HUES48 (cell line): ENCODE results near the gene TMEM255A.

ENCODE experiments used
- H3K27ac ChIP-seq: one replicate; pipeline ENCODE4 v1.7.0; 2013; ENCODE audit warnings: low read depth, low read length, inconsistent platforms
- H3K27me3 ChIP-seq: 2 replicates; pipeline ENCODE4 v1.6.1; 2013; ENCODE audit warnings: mild to moderate bottlenecking, low read length; ENCODE audit not compliant: control insufficient read depth, insufficient read depth
- H3K36me3 ChIP-seq: 2 replicates; pipeline ENCODE4 v1.6.1; 2013; ENCODE audit warnings: low read length; ENCODE audit not compliant: control insufficient read depth, insufficient read depth
- H3K4me1 ChIP-seq: 2 replicates; pipeline ENCODE4 v1.6.1; 2013; ENCODE audit warnings: mild to moderate bottlenecking, low read length; ENCODE audit not compliant: control insufficient read depth, insufficient read depth
- H3K4me3 ChIP-seq: 2 replicates; pipeline ENCODE4 v1.5.1; 2013; ENCODE audit warnings: mild to moderate bottlenecking, low read depth, low read length
- H3K9ac ChIP-seq: 2 replicates; pipeline ENCODE4 v1.6.1; 2013; ENCODE audit warnings: mild to moderate bottlenecking, low read depth, low read length, moderate library complexity
- H3K9me3 ChIP-seq: 2 replicates; pipeline ENCODE4 v1.6.1; 2013; ENCODE audit warnings: low read length; ENCODE audit not compliant: control insufficient read depth, insufficient read depth

TMEM255A gene

DNA sequence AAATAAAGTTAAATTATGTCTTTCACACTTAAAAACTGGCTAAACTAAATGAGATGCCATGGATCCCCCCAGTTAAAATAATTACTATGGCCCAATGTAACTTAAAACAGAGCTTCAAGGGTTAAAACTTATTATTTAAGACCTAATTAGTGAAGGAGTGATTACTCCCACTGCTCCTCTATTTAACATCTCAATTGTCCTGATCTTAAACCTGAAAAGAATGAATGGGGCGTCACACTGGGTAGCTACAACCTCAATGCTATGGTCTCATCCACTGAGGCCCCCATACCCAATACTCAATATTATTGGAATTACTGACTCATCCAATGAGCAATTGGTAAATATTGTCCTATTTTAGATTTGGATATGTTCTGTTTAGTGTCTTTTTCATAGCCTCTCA lies 21.1 kb upstream of the TMEM255A start:
- no peak overlapping the region for H3K27ac ChIP-seq

GRCh38 chrX:120331116-120331515 lies 19.9 kb upstream of the TMEM255A start:
- peaks cover 22% of the 10 kb centered on the region for H3K4me1 ChIP-seq
- H3K9ac ChIP-seq: no peak overlapping the region
- H3K27ac ChIP-seq: no peak overlapping the region
- H3K4me3 ChIP-seq: no peak overlapping the region
- H3K27me3 ChIP-seq: no peaks in the 10 kb centered on the region
- H3K36me3 ChIP-seq: no peaks in the 10 kb centered on the region
- peaks cover 8% of the 10 kb centered on the region; the same call in 1 of the 2 replicates for H3K9me3 ChIP-seq

More for the DNA sequence above, 21.1 kb upstream of the TMEM255A start:
- peaks cover 20% of the 10 kb centered on the region for H3K9me3 ChIP-seq
- H3K9ac ChIP-seq: no peak overlapping the region
- 0 out of 2 replicates have a peak overlapping the region, but pooled peaks have one; percentile 20 for H3K4me3 ChIP-seq
- H3K36me3 ChIP-seq: no peaks in the 10 kb centered on the region
- H3K27me3 ChIP-seq: no peaks in the 10 kb centered on the region
- H3K4me1 ChIP-seq: peaks cover 22% of the 10 kb centered on the region

DNA sequence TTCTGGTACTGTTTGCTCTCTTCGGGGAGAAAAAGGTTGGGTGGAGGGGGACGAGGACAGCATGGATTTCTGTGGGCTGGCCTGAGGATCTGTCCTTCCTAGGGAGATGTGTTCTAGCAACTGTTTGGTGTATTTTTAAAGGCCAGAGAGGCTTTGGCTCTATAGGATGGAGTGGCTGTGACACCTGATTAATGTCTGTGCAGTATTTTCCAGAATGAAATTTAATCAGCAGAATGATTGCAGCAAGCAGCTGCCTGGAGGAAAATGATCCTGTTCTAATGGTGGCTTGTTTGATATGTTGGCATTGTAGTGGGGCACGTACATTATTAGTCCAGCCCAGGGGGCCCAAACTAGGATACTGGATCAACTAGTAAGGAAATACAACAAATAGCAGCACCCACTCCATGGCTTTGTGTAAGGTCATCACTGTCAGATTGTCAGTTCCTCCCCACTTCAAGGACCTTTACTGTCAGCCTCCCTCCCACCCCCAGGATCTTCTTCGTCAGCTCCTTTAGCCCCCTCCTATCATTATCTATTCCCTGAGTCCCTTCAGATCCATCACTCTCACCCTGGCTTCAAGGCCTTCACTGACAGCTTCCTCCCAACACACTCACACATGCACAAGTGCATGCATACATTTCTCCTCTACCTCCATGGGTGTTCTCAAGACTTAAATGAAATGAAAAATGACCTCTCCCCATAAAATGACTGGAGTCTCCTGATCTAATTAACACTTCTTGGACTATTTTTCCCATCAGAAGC lies 10.4 kb upstream of the TMEM255A start:
- no peak overlapping the region for H3K27ac ChIP-seq
- H3K9me3 ChIP-seq: no peaks in the 10 kb centered on the region

DNA sequence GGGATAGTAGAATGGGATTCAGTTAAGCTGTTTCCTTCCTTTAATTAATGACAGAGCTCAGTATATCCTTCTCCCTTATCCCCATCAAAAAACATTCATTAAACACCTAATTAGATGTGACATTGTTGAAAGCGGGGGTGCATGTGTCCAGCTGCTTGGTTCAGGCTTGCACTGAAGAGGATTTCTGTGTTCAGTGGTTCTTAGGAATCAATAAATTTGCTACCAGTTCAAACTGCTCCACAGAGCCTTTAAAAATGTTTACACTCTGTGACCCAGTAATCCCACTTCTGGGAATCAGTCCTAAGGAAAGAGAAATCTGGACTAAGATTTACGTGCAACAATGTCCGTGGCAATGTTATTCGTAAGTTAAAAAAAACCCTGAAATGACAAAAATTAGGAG lies 7.2 kb upstream of the TMEM255A start:
- Histone ChIP-seq H3K4me3 (no peak overlapping the region), H3K9ac (no peak overlapping the region), H3K27ac (no peak overlapping the region), H3K36me3 (no peaks in the 10 kb centered on the region), H3K27me3 (peaks cover 53% of the 10 kb centered on the region), H3K4me1 (no peaks in the 10 kb centered on the region), H3K9me3 (no peaks in the 10 kb centered on the region)

More for the DNA sequence above, 10.4 kb upstream of the TMEM255A start:
- Histone ChIP-seq H3K4me1 (no peaks in the 10 kb centered on the region), H3K27me3 (peaks cover 22% of the 10 kb centered on the region), H3K9ac (no peak overlapping the region), H3K36me3 (no peaks in the 10 kb centered on the region), H3K4me3 (no peak overlapping the region)

DNA sequence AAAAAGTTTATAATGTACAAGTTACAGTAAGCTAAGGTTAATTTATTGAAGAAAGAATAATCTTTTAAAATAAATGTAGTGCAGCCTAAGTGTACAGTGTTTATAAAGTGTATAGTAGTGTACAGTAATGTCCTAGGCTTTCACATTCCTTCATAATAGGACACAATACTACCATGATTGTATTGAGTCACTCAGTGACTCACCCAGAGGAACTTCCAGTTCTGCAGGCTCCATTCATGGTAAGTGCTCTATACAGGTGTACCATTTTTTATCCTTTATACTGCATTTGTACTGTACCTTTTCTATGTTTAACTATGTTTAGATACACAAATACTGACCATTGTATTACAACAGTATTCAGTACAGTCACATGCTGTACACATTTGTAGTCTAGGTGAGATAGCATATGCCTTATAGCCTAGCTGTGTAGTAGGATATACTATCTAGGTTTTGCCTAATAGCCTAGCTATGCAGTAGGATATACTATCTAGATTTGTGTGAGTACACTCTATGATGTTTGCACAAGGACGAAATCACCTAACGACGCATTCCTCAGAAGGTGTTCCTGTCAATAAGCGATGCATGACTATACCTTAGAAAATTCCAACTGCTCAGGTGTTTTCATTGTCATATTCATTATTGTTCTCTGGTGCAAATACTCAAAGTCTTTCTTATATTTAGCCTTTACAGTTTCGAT lies 5.5 kb upstream of the TMEM255A start:
- Histone ChIP-seq H3K4me1 (no peaks in the 10 kb centered on the region), H3K36me3 (no peaks in the 10 kb centered on the region), H3K27ac (no peak overlapping the region), H3K9me3 (no peaks in the 10 kb centered on the region), H3K27me3 (peaks cover 69% of the 10 kb centered on the region), H3K9ac (no peak overlapping the region), H3K4me3 (no peak overlapping the region)

DNA sequence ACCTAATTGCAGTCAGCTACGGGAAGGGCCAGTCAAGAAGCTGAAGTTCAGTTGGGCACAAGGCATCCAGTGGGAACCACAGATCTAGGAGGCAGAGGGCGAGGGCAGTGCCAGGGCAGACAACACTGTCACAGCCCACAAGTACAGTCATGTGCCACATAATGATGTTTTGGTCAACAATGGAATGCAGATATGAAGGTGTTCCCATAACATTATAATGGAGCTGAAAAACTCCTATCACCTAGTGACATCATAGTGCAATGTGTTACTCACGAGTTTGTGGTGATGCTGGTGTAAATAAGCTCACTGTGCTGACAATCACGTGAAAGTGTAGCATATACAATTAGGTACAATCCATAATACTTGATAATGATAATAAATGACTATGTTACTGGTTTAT lies 4.5 kb upstream of the TMEM255A start:
- H3K4me1 ChIP-seq: no peaks in the 10 kb centered on the region
- H3K9me3 ChIP-seq: no peaks in the 10 kb centered on the region
- H3K27ac ChIP-seq: no peak overlapping the region
- no peak overlapping the region for H3K9ac ChIP-seq
- no peak overlapping the region for H3K4me3 ChIP-seq
- no peaks in the 10 kb centered on the region for H3K36me3 ChIP-seq
- H3K27me3 ChIP-seq: peaks cover 77% of the 10 kb centered on the region

DNA sequence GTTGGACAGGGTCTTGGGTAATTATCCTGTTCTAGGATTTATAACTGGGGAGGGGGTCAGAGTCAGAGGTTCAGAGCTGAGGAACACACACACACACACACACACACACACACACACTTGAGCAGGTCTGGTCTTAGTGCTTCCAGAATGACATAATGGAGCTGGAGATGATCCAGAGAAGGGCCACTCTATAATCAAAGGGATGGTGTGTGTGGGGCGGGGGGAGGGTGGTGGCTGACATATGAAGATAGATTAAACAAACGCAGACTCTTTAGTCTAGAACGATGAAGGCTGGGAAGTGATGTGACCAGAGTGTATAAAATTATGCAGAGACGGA lies 434 bp upstream of the TMEM255A start:
- H3K4me1 ChIP-seq: peaks cover 17% of the 10 kb centered on the region
- H3K9me3 ChIP-seq: no peaks in the 10 kb centered on the region
- H3K9ac ChIP-seq: no peak overlapping the region
- peaks cover 96% of the 10 kb centered on the region for H3K27me3 ChIP-seq
- no peaks in the 10 kb centered on the region for H3K36me3 ChIP-seq
- H3K27ac ChIP-seq: no peak overlapping the region
- peak overlapping the region; percentile 75 for H3K4me3 ChIP-seq

- Histone ChIP-seq H3K36me3 (no peaks in the 10 kb centered on the region), H3K9ac (no peak overlapping the region), H3K4me1 (peaks cover 29% of the 10 kb centered on the region), H3K4me3 (peak overlapping the region; percentile 75), H3K9me3 (no peaks in the 10 kb centered on the region), H3K27ac (no peak overlapping the region), H3K27me3 (peaks cover 96% of the 10 kb centered on the region)
Measured at GRCh38 chrX:120309873-120310705, 1.2 kb downstream of the TMEM255A start.

GRCh38 chrX:120308959-120309872 lies 2.0 kb downstream of the TMEM255A start:
- H3K9me3 ChIP-seq: no peaks in the 10 kb centered on the region
- H3K27ac ChIP-seq: no peak overlapping the region
- peaks cover 96% of the 10 kb centered on the region for H3K27me3 ChIP-seq
- H3K4me1 ChIP-seq: peaks cover 30% of the 10 kb centered on the region
- peak overlapping the region; percentile 75 for H3K4me3 ChIP-seq
- H3K36me3 ChIP-seq: no peaks in the 10 kb centered on the region
- no peak overlapping the region for H3K9ac ChIP-seq

- no peaks in the 10 kb centered on the region for H3K9me3 ChIP-seq
- H3K4me1 ChIP-seq: peaks cover 34% of the 10 kb centered on the region
- peaks cover 96% of the 10 kb centered on the region for H3K27me3 ChIP-seq
- H3K9ac ChIP-seq: no peak overlapping the region
- no peaks in the 10 kb centered on the region for H3K36me3 ChIP-seq
- H3K27ac ChIP-seq: no peak overlapping the region
- H3K4me3 ChIP-seq: peak overlapping the region; percentile 75
Measured at GRCh38 chrX:120308558-120308957, 2.7 kb downstream of the TMEM255A start.
